GM18519 (cell line): ENCODE data around the gene TIMP1.

Experiments
- ATAC-seq: cut with Tn5 transposase; IDR thresholded peaks from one replicate; pipeline ENCODE4 v1.9.1; 2021; ENCODE audit warnings: mild to moderate bottlenecking, moderate library complexity; ENCODE audit not compliant: unreplicated experiment, low FRiP score

Gene TIMP1

GRCh38 chrX:47572773-47573340, 9.4 kb upstream of the TIMP1 start:
- ATAC-seq = no peak

DNA sequence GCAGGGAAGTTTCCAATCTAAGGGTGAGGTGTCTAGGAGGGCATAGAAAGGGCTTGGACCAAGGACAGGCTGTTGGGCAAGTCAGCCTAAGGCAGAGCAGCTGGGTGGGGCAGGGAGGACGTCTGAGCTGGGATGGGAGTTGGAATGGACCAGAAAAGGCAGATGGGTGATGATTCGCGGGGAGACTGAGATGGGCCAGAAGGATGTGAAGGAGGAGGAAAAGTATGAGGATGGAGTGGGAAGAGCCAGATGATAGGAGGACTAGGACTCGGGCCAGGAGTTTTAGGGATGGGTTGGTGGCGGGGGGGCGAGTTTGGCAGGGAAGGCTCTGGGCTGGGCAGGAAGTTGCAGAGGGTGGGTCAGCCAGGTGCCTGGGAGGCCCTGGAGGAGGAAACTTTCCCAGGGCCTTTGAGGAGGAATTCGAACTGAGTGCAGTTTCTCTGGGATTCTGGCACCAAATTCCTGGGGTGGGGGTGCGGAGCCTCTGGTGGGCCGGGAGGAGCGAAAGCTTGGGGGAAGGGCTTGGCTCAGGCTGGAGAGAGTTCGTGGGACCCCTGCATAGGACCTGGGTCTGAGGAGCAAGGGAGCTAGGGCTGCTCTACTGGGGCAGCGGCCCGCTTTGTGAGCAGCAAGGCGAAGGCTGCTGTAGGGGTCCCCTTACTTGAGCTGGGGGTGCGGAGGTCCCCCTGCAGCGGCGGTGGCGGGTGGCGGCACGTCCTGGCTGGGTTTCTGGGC, 8.7 kb upstream of the TIMP1 start:
- no peak for ATAC-seq

DNA sequence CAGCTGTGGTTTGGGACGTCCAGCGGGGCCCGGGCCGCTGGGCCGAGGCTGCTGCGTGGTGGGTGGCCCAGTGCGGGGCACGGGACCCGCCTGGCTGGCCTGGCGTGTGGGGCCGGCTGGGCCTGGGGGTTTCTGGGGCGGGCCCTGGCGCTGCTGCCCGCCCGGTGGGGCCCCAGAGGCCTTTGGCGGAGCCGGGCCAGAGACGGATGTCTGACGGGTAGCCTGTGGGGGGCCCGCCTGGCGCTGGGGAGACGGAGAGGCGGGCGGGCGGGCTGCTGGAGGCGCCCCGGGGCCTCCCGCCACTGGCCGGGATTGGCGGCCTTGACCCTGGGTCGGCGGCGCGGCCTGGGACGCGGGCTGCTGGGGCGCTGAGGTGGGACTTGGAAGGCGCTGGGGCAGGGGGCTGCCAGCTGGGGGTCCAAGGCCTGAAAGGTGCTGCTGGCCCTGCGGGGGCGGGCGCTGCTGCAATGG, 8.1 kb upstream of the TIMP1 start:
- no peak for ATAC-seq

GRCh38 chrX:47574547-47575301, 7.5 kb upstream of the TIMP1 start:
- ATAC-seq = no peak

GRCh38 chrX:47576021-47576898, 6.0 kb upstream of the TIMP1 start:
- ATAC-seq = no peak

- ATAC-seq = no peak
Observed at GRCh38 chrX:47577424-47577823, 4.8 kb upstream of the TIMP1 start.

- ATAC-seq = no peak
Observed at GRCh38 chrX:47577901-47578300, 4.3 kb upstream of the TIMP1 start.

GRCh38 chrX:47578692-47579091, 3.5 kb upstream of the TIMP1 start:
- ATAC-seq = no peak

GRCh38 chrX:47579537-47579936, 2.7 kb upstream of the TIMP1 start:
- no peak for ATAC-seq

- no peak for ATAC-seq
Observed at GRCh38 chrX:47583240-47583861, 1.1 kb downstream of the TIMP1 start.

DNA sequence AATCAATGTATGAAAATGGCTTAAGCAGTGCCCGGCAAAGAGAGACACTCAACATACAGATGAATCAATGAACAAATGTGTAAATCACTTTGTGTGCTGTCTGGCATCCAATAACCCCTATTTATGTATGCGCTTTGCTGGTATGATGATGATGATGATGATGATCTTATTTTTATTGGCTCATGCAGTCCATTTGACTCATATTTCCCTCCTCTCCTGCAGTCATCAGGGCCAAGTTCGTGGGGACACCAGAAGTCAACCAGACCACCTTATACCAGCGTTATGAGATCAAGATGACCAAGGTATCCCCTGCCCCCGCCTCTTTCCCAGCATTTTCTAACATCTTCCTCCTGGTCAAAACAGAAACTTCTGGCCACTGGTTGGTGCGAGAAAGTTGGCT, 2.5 kb downstream of the TIMP1 start:
- ATAC-seq = no peak

DNA sequence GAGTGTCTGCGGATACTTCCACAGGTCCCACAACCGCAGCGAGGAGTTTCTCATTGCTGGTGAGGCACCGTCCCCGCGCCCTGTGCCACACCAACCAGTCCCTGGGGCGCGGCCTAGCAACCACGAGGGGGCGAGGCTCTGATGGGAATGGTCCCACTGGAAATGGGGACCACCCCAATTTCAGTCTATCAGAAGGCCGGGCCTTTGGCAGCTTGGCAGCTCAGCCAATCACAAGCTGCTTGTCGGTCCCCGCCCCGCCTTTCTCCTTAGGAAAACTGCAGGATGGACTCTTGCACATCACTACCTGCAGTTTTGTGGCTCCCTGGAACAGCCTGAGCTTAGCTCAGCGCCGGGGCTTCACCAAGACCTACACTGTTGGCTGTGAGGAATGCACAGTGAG, 3.0 kb downstream of the TIMP1 start:
- no peak for ATAC-seq

DNA sequence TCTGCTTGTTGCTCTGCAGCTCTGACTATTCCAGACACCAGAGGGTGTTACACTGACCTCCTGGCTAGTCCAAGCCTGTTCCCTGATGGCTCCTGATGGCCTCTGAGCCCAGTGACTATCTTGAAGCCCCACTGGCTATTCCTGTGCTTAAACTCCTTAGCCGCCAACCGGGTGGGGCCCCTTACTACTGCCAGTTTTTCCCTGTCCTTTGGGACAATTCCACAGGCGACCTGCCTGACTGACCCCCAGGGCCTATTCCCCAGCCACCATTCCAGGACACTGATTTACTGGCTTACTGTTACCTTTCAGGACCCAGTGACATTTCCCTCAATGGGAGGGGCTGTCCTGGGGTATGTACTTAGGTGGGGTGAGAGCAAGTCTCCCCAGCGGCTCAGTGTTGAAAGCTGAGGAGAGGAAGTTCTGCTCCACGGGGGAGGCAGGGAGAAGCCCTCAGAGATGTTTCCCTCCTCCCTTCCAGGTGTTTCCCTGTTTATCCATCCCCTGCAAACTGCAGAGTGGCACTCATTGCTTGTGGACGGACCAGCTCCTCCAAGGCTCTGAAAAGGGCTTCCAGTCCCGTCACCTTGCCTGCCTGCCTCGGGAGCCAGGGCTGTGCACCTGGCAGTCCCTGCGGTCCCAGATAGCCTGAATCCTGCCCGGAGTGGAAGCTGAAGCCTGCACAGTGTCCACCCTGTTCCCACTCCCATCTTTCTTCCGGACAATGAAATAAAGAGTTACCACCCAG, 4.0 kb downstream of the TIMP1 start:
- no peak for ATAC-seq

- no peak for ATAC-seq
Observed at GRCh38 chrX:47587091-47587891, 5.1 kb downstream of the TIMP1 start.

- no peak for ATAC-seq
Observed at GRCh38 chrX:47587906-47588735, 5.9 kb downstream of the TIMP1 start.

DNA sequence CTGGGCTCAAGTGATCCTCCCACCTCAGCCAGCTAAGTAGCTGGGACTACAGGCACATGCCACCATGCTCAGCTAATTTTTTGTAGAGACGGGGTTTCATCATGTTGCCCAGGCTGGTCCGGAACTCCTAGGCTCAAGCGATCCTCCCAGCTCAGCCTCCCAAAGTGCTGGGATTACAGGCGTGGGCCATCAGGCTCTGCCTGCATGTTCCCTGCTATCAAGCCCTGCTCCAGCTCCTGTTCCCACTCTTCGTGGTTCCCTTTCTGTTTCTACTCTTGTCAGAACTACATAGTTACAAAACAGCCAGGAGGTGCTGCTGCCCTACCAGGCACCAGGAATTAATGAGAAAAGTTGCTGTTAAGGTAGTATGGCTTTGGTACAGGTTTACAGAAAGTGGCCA, 8.7 kb downstream of the TIMP1 start:
- no peak for ATAC-seq

- no peak for ATAC-seq
Observed at GRCh38 chrX:47593522-47593921, 11.3 kb downstream of the TIMP1 start.

DNA sequence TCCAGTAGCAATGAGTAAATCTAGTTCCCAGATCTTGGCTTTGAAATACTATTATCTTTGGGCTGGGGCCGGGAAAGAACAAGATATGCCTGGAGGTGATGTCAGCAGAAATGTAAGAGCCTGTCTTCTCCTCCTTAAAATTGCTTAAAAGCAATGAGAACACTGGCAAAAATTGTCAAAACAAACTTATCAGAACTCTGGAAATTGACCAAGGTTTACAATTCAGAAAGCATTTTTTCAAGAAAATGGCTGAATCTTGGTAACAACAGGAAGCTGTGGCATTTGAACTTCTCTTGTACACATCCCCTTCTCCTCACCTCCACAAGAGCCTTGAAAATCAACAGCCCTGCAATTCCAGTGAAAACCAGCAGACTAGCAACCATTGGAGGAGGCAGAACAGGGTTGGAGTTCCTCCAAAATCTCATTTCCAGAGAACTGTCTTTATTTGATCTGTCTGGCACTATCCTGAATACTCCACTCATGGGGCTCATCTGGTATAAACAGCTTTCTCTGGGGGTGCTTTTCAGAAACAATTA, 13.5 kb downstream of the TIMP1 start:
- no peak for ATAC-seq
